ENCODE results near the gene SLC37A4. TPM values are rescaled to one million over a fixed set of nuclear protein-coding genes. Genes with fewer than 3 reads are reported as not detected.

The SLC37A4 gene
- total RNA-seq, 4 donors from 2014 or later: 11.6 to 18.4 (median 14.0) TPM

- ATAC-seq (ENCODE audit: low FRiP score) (no peak), DNase-seq (ENCODE audit: low spot score) (no peak)
- TF ChIP-seq, protein P1, sequence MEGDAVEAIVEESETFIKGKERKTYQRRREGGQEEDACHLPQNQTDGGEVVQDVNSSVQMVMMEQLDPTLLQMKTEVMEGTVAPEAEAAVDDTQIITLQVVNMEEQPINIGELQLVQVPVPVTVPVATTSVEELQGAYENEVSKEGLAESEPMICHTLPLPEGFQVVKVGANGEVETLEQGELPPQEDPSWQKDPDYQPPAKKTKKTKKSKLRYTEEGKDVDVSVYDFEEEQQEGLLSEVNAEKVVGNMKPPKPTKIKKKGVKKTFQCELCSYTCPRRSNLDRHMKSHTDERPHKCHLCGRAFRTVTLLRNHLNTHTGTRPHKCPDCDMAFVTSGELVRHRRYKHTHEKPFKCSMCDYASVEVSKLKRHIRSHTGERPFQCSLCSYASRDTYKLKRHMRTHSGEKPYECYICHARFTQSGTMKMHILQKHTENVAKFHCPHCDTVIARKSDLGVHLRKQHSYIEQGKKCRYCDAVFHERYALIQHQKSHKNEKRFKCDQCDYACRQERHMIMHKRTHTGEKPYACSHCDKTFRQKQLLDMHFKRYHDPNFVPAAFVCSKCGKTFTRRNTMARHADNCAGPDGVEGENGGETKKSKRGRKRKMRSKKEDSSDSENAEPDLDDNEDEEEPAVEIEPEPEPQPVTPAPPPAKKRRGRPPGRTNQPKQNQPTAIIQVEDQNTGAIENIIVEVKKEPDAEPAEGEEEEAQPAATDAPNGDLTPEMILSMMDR (IDR thresholded peaks at IDR 0.05): no peak
Measured at GRCh38 chr11:119016216-119017009, 14.3 kb downstream of the SLC37A4 start.

- DNase-seq (ENCODE audit: low spot score) (no peak), ATAC-seq (ENCODE audit: low FRiP score) (no peak)
- TF ChIP-seq, protein P1 (IDR thresholded peaks at IDR 0.05): no peak
Measured at GRCh38 chr11:119015054-119015611, 15.5 kb downstream of the SLC37A4 start.

DNA sequence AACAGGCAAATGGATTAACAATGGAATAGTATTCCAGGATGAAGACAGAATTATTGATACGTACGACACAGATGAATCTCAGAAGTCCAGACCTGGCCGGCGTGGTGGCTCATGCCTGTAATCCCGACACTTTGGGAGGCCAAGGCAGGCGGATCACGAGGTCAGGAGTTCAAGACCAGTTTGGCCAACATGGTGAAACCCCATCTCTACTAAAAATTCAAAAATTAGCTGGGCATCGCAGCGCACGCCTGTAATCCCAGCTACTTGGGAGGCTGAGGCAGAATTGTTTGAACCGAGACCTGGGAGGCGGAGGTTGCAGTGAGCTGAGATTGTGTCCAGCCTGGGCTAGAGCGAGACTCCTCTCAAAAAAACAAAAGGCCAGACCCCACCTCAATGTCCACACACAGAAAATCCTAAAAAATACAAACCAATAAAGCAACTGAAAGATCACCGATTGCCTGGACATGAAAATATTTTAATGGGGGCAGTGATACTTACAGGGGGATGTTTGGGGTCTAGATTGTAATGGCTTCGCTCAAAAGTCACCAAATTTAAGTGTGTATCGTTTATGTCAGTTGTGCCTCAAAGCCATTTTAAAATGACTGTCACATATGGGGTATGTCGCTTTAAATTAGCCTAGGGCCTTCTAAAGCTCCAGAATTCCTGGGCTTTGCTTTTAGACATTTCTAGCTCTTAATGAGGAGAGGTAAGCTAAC lies 16.3 kb downstream of the SLC37A4 start:
- TF ChIP-seq, protein P1 (IDR thresholded peaks at IDR 0.05): no peak
- no peak for ATAC-seq (ENCODE audit: low FRiP score)
- DNase-seq (ENCODE audit: low spot score): no peak

- DNase-seq (ENCODE audit: low spot score) (no peak), ATAC-seq (ENCODE audit: low FRiP score) (no peak)
- TF ChIP-seq, protein P1 (IDR thresholded peaks at IDR 0.05): no peak
Measured at GRCh38 chr11:119012629-119013170, 18.0 kb downstream of the SLC37A4 start.

- no peak for ATAC-seq (ENCODE audit: low FRiP score)
- TF ChIP-seq, protein P1 (IDR thresholded peaks at IDR 0.05): no peak
- DNase-seq (ENCODE audit: low spot score): no peak
Measured at GRCh38 chr11:119011476-119012053, 19.1 kb downstream of the SLC37A4 start.

GRCh38 chr11:119006656-119007055 lies 24.0 kb downstream of the SLC37A4 start:
- no peak for ATAC-seq (ENCODE audit: low FRiP score)
- DNase-seq (ENCODE audit: low spot score): no peak
- TF ChIP-seq, protein P1 (IDR thresholded peaks at IDR 0.05): no peak

All from omental fat pad (tissue), 4 donors.